HG02588 (cell line): Measurements from ENCODE around the gene PSMB4.
A peak's percentile ranks its signal among the peaks of the same experiment; 100 is the strongest.
"Not testable (repeated sequence)": the region's sequence is repeated elsewhere in the genome, so short reads cannot be mapped to it uniquely, and the experiment has no call there.

Source experiments
- ATAC-seq: cut with Tn5 transposase; IDR thresholded peaks from one replicate; pipeline ENCODE4 v1.9.1; 2021; ENCODE audit warnings: mild to moderate bottlenecking, moderate library complexity; ENCODE audit not compliant: unreplicated experiment

Gene PSMB4

GRCh38 chr1:151399324-151400171, at the start of gene PSMB4:
TSS of gene PSMB4 (plus strand) at chr1:151399573. CDS start at chr1:151399588, 15 bp downstream.
- ATAC-seq: peak; percentile 74

- ATAC-seq: not testable (repeated sequence)
Observed at GRCh38 chr1:151350323-151350722, 49.0 kb upstream of the PSMB4 start.

GRCh38 chr1:151352021-151352718, 47.2 kb upstream of the PSMB4 start:
- ATAC-seq: no peak

- ATAC-seq: no peak
Observed at GRCh38 chr1:151356696-151357095, 42.7 kb upstream of the PSMB4 start.

GRCh38 chr1:151361883-151362282, 37.5 kb upstream of the PSMB4 start:
- no peak for ATAC-seq

- ATAC-seq: no peak
Observed at GRCh38 chr1:151362308-151363155, 36.8 kb upstream of the PSMB4 start.

- no peak for ATAC-seq
Observed at GRCh38 chr1:151364996-151365395, 34.4 kb upstream of the PSMB4 start.

- ATAC-seq: no peak
Observed at GRCh38 chr1:151367658-151368392, 31.5 kb upstream of the PSMB4 start.

- ATAC-seq: no peak
Observed at GRCh38 chr1:151368393-151369301, 30.7 kb upstream of the PSMB4 start.

- ATAC-seq: no peak
Observed at GRCh38 chr1:151369302-151369610, 30.1 kb upstream of the PSMB4 start.

GRCh38 chr1:151369621-151370048, 29.7 kb upstream of the PSMB4 start:
- ATAC-seq: no peak

- no peak for ATAC-seq
Observed at GRCh38 chr1:151370211-151370911, 29.0 kb upstream of the PSMB4 start.

GRCh38 chr1:151371370-151372057, 27.9 kb upstream of the PSMB4 start:
- no peak for ATAC-seq

GRCh38 chr1:151372058-151372934, 27.1 kb upstream of the PSMB4 start, which contains the start of gene SELENBP1:
TSS of gene SELENBP1 (minus strand) at chr1:151372705. CDS start at chr1:151372641, 64 bp downstream.
- no peak for ATAC-seq

GRCh38 chr1:151373196-151373595, 26.2 kb upstream of the PSMB4 start:
- ATAC-seq: no peak

- ATAC-seq: no peak
Observed at GRCh38 chr1:151377150-151377884, 22.1 kb upstream of the PSMB4 start.

- no peak for ATAC-seq
Observed at GRCh38 chr1:151384584-151384983, 14.8 kb upstream of the PSMB4 start.
